OCI-LY1 (cell line): ENCODE results near the gene COL9A3.

Experiments used
- H2AFZ ChIP-seq: fragments of 200-600 bp; sonication (generic), shearing (Covaris generic); 2 replicates; pipeline ENCODE4 v1.6.0; 2014; ENCODE audit warnings: antibody characterized with exemption, mild to moderate bottlenecking, low read length
- H3F3A ChIP-seq: fragments of 200-600 bp; sonication (generic), shearing (Covaris generic); 2 replicates; pipeline ENCODE4 v1.6.0; 2014; ENCODE audit warnings: mild to moderate bottlenecking, antibody characterized with exemption, low read length, moderate library complexity; ENCODE audit not compliant: insufficient read depth
- H3K27ac ChIP-seq: fragments of 200-600 bp; sonication (generic); 2 replicates; pipeline ENCODE4 v1.5.1; 2014; ENCODE audit warnings: low read length, mixed run types, mild to moderate bottlenecking, low read depth; ENCODE audit not compliant: poor library complexity, severe bottlenecking
- H3K27me3 ChIP-seq: fragments of 200-600 bp; sonication (generic); 2 replicates; pipeline ENCODE4 v1.6.0; 2014; ENCODE audit warnings: antibody characterized with exemption, mild to moderate bottlenecking, low read length, moderate library complexity; ENCODE audit not compliant: insufficient read depth
- H3K36me3 ChIP-seq: fragments of 200-600 bp; sonication (generic); 2 replicates; pipeline ENCODE4 v1.6.1; 2014; ENCODE audit warnings: mild to moderate bottlenecking, antibody characterized with exemption, low read length, moderate library complexity, mixed read lengths; ENCODE audit not compliant: insufficient read depth
- H3K4me1 ChIP-seq: fragments of 200-600 bp; sonication (generic); 2 replicates; pipeline ENCODE4 v1.5.1; 2014; ENCODE audit warnings: mild to moderate bottlenecking, low read length, moderate library complexity; ENCODE audit not compliant: insufficient read depth, severe bottlenecking
- H3K4me2 ChIP-seq: fragments of 200-600 bp; sonication (generic), shearing (Covaris generic); 2 replicates; pipeline ENCODE4 v1.6.1; 2014; ENCODE audit warnings: low read length
- H3K4me3 ChIP-seq: fragments of 200-600 bp; sonication (generic); 2 replicates; pipeline ENCODE4 v1.5.1; 2014; ENCODE audit warnings: low read length, low read depth, mild to moderate bottlenecking, mixed read lengths; ENCODE audit not compliant: poor library complexity, severe bottlenecking
- H3K79me2 ChIP-seq: fragments of 200-600 bp; shearing (Covaris generic); 2 replicates; pipeline ENCODE4 v1.6.1; 2016; ENCODE audit warnings: mixed run types, low read length, mixed read lengths; ENCODE audit not compliant: insufficient read depth
- H3K9ac ChIP-seq: fragments of 200-600 bp; sonication (generic), shearing (Covaris generic); 2 replicates; pipeline ENCODE4 v1.6.1; 2014; ENCODE audit warnings: mild to moderate bottlenecking, low read length, mixed read lengths
- H3K9me2 ChIP-seq: fragments of 200-600 bp; sonication (generic), shearing (Covaris generic); 2 replicates; pipeline ENCODE4 v1.6.1; 2014; ENCODE audit warnings: low read depth, mild to moderate bottlenecking, low read length, mixed read lengths
- H3K9me3 ChIP-seq: fragments of 200-600 bp; shearing (Covaris generic); 2 replicates; pipeline ENCODE4 v1.6.1; 2014; ENCODE audit warnings: low read length, mixed read lengths
- H4K20me1 ChIP-seq: fragments of 200-600 bp; sonication (generic), shearing (Covaris generic); 2 replicates; pipeline ENCODE4 v1.6.0; 2016; ENCODE audit warnings: mild to moderate bottlenecking, low read length; ENCODE audit not compliant: insufficient read depth
- CTCF ChIP-seq: fragments of 200-600 bp; sonication (generic), shearing (Covaris generic); IDR thresholded peaks from 2 replicates; pipeline ENCODE4 v1.5.1; 2017; ENCODE audit warnings: mild to moderate bottlenecking, antibody characterized with exemption, low read length, moderate library complexity, mixed read lengths
- EZH2 ChIP-seq: fragments of 200-600 bp; sonication (generic), shearing (Covaris generic); IDR thresholded peaks from 2 replicates; pipeline ENCODE4 v1.8.0; 2017; ENCODE audit warnings: borderline replicate concordance, mixed run types, mild to moderate bottlenecking, antibody characterized with exemption, low read length, moderate library complexity, mixed read lengths

Gene COL9A3

GRCh38 chr20:62816031-62816883 is 593 bp upstream of the COL9A3 start:
- no peak overlapping the region for H3K27ac ChIP-seq
- no peaks in the 10 kb centered on the region for H4K20me1 ChIP-seq
- no peak overlapping the region for H3K4me2 ChIP-seq

GRCh38 chr20:62817975-62818591 is 1.2 kb downstream of the COL9A3 start:
- H3K4me1 ChIP-seq, result no peaks in the 10 kb centered on the region

More at GRCh38 chr20:62816031-62816883, 593 bp upstream of the COL9A3 start:
- no peak overlapping the region for H3K4me3 ChIP-seq
- H3K9ac ChIP-seq, result no peak overlapping the region
- no peaks in the 10 kb centered on the region for H3K79me2 ChIP-seq
- no peaks in the 10 kb centered on the region for H3F3A ChIP-seq
- TF ChIP-seq EZH2 (no peak), CTCF (no peak)
- H3K27me3 ChIP-seq, result no peaks in the 10 kb centered on the region; the same call in 1 of the 2 replicates
- no peaks in the 10 kb centered on the region for H3K9me3 ChIP-seq
- no peak overlapping the region for H2AFZ ChIP-seq
- H3K9me2 ChIP-seq, result no peaks in the 10 kb centered on the region
- peaks cover 26% of the 10 kb centered on the region for H3K36me3 ChIP-seq
- no peaks in the 10 kb centered on the region for H3K4me1 ChIP-seq

More at GRCh38 chr20:62817975-62818591, 1.2 kb downstream of the COL9A3 start:
- peaks cover 9% of the 10 kb centered on the region for H3K36me3 ChIP-seq
- H3K9me2 ChIP-seq, result no peaks in the 10 kb centered on the region
- no peaks in the 10 kb centered on the region for H3K79me2 ChIP-seq
- no peak overlapping the region for H3K27ac ChIP-seq
- H3K4me3 ChIP-seq, result no peak overlapping the region
- TF ChIP-seq CTCF, result no peak
- TF ChIP-seq EZH2, result no peak
- no peak overlapping the region for H2AFZ ChIP-seq
- no peaks in the 10 kb centered on the region for H4K20me1 ChIP-seq
- H3K4me2 ChIP-seq, result no peak overlapping the region
- H3F3A ChIP-seq, result no peaks in the 10 kb centered on the region
- H3K27me3 ChIP-seq, result no peaks in the 10 kb centered on the region; the same call in 1 of the 2 replicates
- no peak overlapping the region for H3K9ac ChIP-seq
- H3K9me3 ChIP-seq, result no peaks in the 10 kb centered on the region
